ENCODE data around the gene HSPB7. TPM values are rescaled to one million over a fixed set of nuclear protein-coding genes. Genes with fewer than 3 reads are reported as not detected.
A peak's percentile ranks its signal among the peaks of the same experiment; 100 is the strongest.
"Not testable (repeated sequence)": the region's sequence is repeated elsewhere in the genome, so short reads cannot be mapped to it uniquely, and the experiment has no call there.

HSPB7 gene
- total and polyA plus RNA-seq, 2 of the 8 experiments (the other 6 are each of a cell fraction or from before 2014, with no cell fraction given) = not detected

- TF ChIP-seq RBBP5 (IDR thresholded peaks at IDR 0.05; ENCODE audit: borderline replicate concordance, low read depth, low read length) = no peak
- no peak for TF ChIP-seq USF2 (IDR thresholded peaks at IDR 0.05; ENCODE audit: low read length)
- TF ChIP-seq KDM4A (IDR thresholded peaks at IDR 0.05; ENCODE audit: low read depth, low read length, severe bottlenecking) = no peak
- TF ChIP-seq E2F6 (IDR thresholded peaks at IDR 0.05) = no peak
Observed at GRCh38 chr1:16021681-16022080, 3.8 kb upstream of the HSPB7 start, which contains the start of gene CLCNKA (continued).

- H3K56ac ChIP-seq (replicated peaks; ENCODE audit: insufficient read length, low read depth, low read length); H3K4ac ChIP-seq (replicated peaks; ENCODE audit: insufficient read length, low read depth, low read length); H4K8ac ChIP-seq (ENCODE audit: extremely low read depth, insufficient read depth, low read length); DNase-seq (ENCODE audit: low read depth in 1 of 2, low spot score in 2 of 2); H4K5ac ChIP-seq (ENCODE audit: insufficient read length, low read depth, low read length); H3K36me3 ChIP-seq (ENCODE audit: control insufficient read depth in 2 of 4, insufficient read depth in 4 of 4, low read length in 3 of 4); H3K4me3 ChIP-seq (ENCODE audit: extremely low read depth in 1 of 4, insufficient read depth in 2 of 4, low read depth in 3 of 4, low read length in 4 of 4); H4K91ac ChIP-seq (replicated peaks; ENCODE audit: insufficient read length, low read length); H4K20me1 ChIP-seq (replicated peaks in 1 of 2; ENCODE audit: control insufficient read depth in 1 of 2, insufficient read depth in 2 of 2, low read length in 2 of 2); H3K4me2 ChIP-seq (ENCODE audit: insufficient read depth in 1 of 2, low read depth in 2 of 2, low read length in 2 of 2); H2BK20ac ChIP-seq (ENCODE audit: low read length); H2BK15ac ChIP-seq (ENCODE audit: low read length); H3K9me3 ChIP-seq (ENCODE audit: insufficient read depth in 2 of 2, low read depth in 1 of 2, low read length in 1 of 2); H3K23ac ChIP-seq (ENCODE audit: insufficient read length); H3K79me2 ChIP-seq (ENCODE audit: control insufficient read depth in 1 of 2, insufficient read depth in 2 of 2, low read length in 2 of 2); H3K14ac ChIP-seq (ENCODE audit: insufficient read length); H2BK120ac ChIP-seq (replicated peaks; ENCODE audit: low read depth, low read length); H2AFZ ChIP-seq (ENCODE audit: low read length); H3K27me3 ChIP-seq (replicated peaks in 1 of 4; ENCODE audit: control insufficient read depth in 3 of 4, extremely low read depth in 1 of 4, insufficient read depth in 3 of 4, low read length in 3 of 4); H3K79me1 ChIP-seq (ENCODE audit: low read depth, low read length); POLR2A ChIA-PET (ENCODE audit: partially characterized antibody); H2BK12ac ChIP-seq (ENCODE audit: low read depth, low read length); H3K23me2 ChIP-seq (ENCODE audit: low read depth, low read length); H2BK5ac ChIP-seq (ENCODE audit: low read depth, low read length); H3K18ac ChIP-seq (ENCODE audit: extremely low read depth, low read length); H3K27ac ChIP-seq (ENCODE audit: low read depth, low read length); H2AK5ac ChIP-seq (ENCODE audit: low read depth, low read length); H3K9ac ChIP-seq (replicated peaks in 1 of 4; ENCODE audit: extremely low read depth in 1 of 4, low read depth in 3 of 4, low read length in 3 of 4): not testable (repeated sequence)
- CTCF ChIA-PET (ENCODE audit: partially characterized antibody) = interaction anchor here (1.3 to 6.7 kb wide), 4 partner anchors 11 to 600 kb away, joined by 3 to 74 read pairs (median 27); no protein-coding TSS in a partner anchor
- 82% methylated on average over 9 of the region's 9 CpGs; no CpG with 5 or more reads in 1 of the 2 experiments for WGBS, 2 experiments (ENCODE audit: extremely low coverage in 1 of 2, insufficient coverage in 1 of 2, insufficient read length in 1 of 2, insufficient replicate concordance in 2 of 2, low coverage in 1 of 2, low lambda C conversion rate in 2 of 2, missing lambda C conversion rate in 1 of 2)
- FAIRE-seq = peak; percentile 13
- H3K4me1 ChIP-seq (replicated peaks in 1 of 4; ENCODE audit: control insufficient read depth in 3 of 4, insufficient read depth in 4 of 4, low read length in 3 of 4) = peaks cover 0 to 19% (median 8%) of the 10 kb centered on the region in 4 experiments; a peak in 5 of 7 replicates
Observed at GRCh38 chr1:16020878-16021277, 3.0 kb upstream of the HSPB7 start.
